Gastroesophageal sphincter (tissue), 3 donors: ENCODE measurements around the gene LENG1.
A peak's percentile ranks its signal among the peaks of the same experiment; 100 is the strongest.

Source experiments
- CTCF ChIP-seq, 4 experiments: fragments of 200-600 bp in 2 of 4; fragments of 450-650 bp in 2 of 4; sonication (generic) in 1 of 4; IDR thresholded peaks; one replicate each; pipeline ENCODE4 v1.5.1; 2017 to 2019; ENCODE audit warnings: antibody characterized with exemption in 4 of 4, mild to moderate bottlenecking in 2 of 4, moderate library complexity in 2 of 4
- EP300 ChIP-seq: sonication (generic); formaldehyde crosslinking; IDR thresholded peaks from one replicate; pipeline ENCODE4 v1.6.1; 2017; ENCODE audit warnings: antibody characterized with exemption, mild to moderate bottlenecking
- POLR2A ChIP-seq, 2 donors: fragments of 450-650 bp; IDR thresholded peaks; one replicate each; pipeline ENCODE4 v1.6.1; 2017; ENCODE audit warnings: antibody characterized with exemption in 2 of 2, mild to moderate bottlenecking in 2 of 2, moderate library complexity in 1 of 2
- POLR2AphosphoS5 ChIP-seq: sonication (generic); formaldehyde crosslinking; IDR thresholded peaks from one replicate; pipeline ENCODE4 v1.6.1; 2017; ENCODE audit warnings: antibody characterized with exemption

GRCh38 chr19:54168174-54168917 is 8.8 kb upstream of the LENG1 start:
- TF ChIP-seq CTCF (IDR thresholded peaks at IDR 0.05) (peak in 3 of 4 experiments; percentile 79 to 86 (median 81)), POLR2A (IDR thresholded peaks at IDR 0.05) (no peak), POLR2AphosphoS5 (no peak), EP300 (no peak)
